HG02943 (cell line): ENCODE results near the gene PPFIBP2.
A peak's percentile ranks its signal among the peaks of the same experiment; 100 is the strongest.

ENCODE experiments used
- ATAC-seq: cut with Tn5 transposase; IDR thresholded peaks from one replicate; pipeline ENCODE4 v1.9.1; 2021; ENCODE audit warnings: mild to moderate bottlenecking, low read depth, moderate library complexity; ENCODE audit not compliant: unreplicated experiment

Gene PPFIBP2

GRCh38 chr11:7513234-7514098 is at the start of gene PPFIBP2:
PPFIBP2 (plus strand) TSS chr11:7513999; CDS start chr11:7549476, 35,477 bp downstream.
- peak; percentile 58 for ATAC-seq

- ATAC-seq = no peak
Measured at GRCh38 chr11:7467652-7468051, 46.1 kb upstream of the PPFIBP2 start.

- no peak for ATAC-seq
Measured at GRCh38 chr11:7469351-7469865, 44.4 kb upstream of the PPFIBP2 start.

GRCh38 chr11:7471071-7471470 is 42.7 kb upstream of the PPFIBP2 start:
- no peak for ATAC-seq

GRCh38 chr11:7473717-7474116 is 40.1 kb upstream of the PPFIBP2 start:
- ATAC-seq = peak; percentile 75

- no peak for ATAC-seq
Measured at GRCh38 chr11:7480113-7480512, 33.7 kb upstream of the PPFIBP2 start.

GRCh38 chr11:7484131-7484530 is 29.7 kb upstream of the PPFIBP2 start:
- no peak for ATAC-seq

GRCh38 chr11:7484645-7485044 is 29.2 kb upstream of the PPFIBP2 start:
- no peak for ATAC-seq

- no peak for ATAC-seq
Measured at GRCh38 chr11:7485186-7486097, 28.4 kb upstream of the PPFIBP2 start, which contains the start of gene OLFML1. OLFML1 (plus strand) TSS chr11:7485506; CDS start chr11:7485876, 370 bp downstream.

GRCh38 chr11:7486098-7486780 is 27.6 kb upstream of the PPFIBP2 start:
- ATAC-seq = no peak

- ATAC-seq = no peak
Measured at GRCh38 chr11:7486781-7487140, 27.0 kb upstream of the PPFIBP2 start.

GRCh38 chr11:7487360-7487759 is 26.4 kb upstream of the PPFIBP2 start:
- ATAC-seq = no peak

- ATAC-seq = no peak
Measured at GRCh38 chr11:7488681-7489080, 25.1 kb upstream of the PPFIBP2 start.

- no peak for ATAC-seq
Measured at GRCh38 chr11:7489376-7489775, 24.4 kb upstream of the PPFIBP2 start.

- no peak for ATAC-seq
Measured at GRCh38 chr11:7490054-7490453, 23.7 kb upstream of the PPFIBP2 start.

GRCh38 chr11:7490535-7490934 is 23.3 kb upstream of the PPFIBP2 start:
- ATAC-seq = no peak

- ATAC-seq = no peak
Measured at GRCh38 chr11:7492253-7492652, 21.5 kb upstream of the PPFIBP2 start.

- ATAC-seq = no peak
Measured at GRCh38 chr11:7493670-7494069, 20.1 kb upstream of the PPFIBP2 start.

GRCh38 chr11:7494086-7494745 is 19.6 kb upstream of the PPFIBP2 start:
- no peak for ATAC-seq
